Heart left ventricle (tissue), 16 donors: ENCODE results near the gene RLN3. TPM values are rescaled to one million over a fixed set of nuclear protein-coding genes. Genes with fewer than 3 reads are reported as not detected.
"Not testable (repeated sequence)": the region's sequence is repeated elsewhere in the genome, so short reads cannot be mapped to it uniquely, and the experiment has no call there.

Source experiments
- ATAC-seq, 4 donors: fragments of 200-7000 bp; cut with Tn5 transposase; one replicate each; pipeline ENCODE4 v1.9.1; 2020 to 2022; ENCODE audit warnings: moderate library complexity in 4 of 4, mild to moderate bottlenecking in 3 of 4, moderate number of reproducible peaks in 1 of 4
- DNase-seq, 5 donors: peaks; one replicate each; pipeline ENCODE4 v3.0.0-alpha.2; 2020
- H3K27ac ChIP-seq, 12 donors: fragments of 200-600 bp; sonication (generic) in 4 of 12; one replicate each; pipeline versions ENCODE4 v1.5.0 to v1.8.0; 2016 to 2022; ENCODE audit warnings: mild to moderate bottlenecking in 2 of 12
- H3K27me3 ChIP-seq, 9 donors: fragments of 200-600 bp; sonication (generic) in 2 of 9; one replicate each; pipeline versions ENCODE4 v1.5.1 to v1.8.0; 2016 to 2022; ENCODE audit warnings: mild to moderate bottlenecking in 3 of 9
- H3K36me3 ChIP-seq, 9 donors: fragments of 200-600 bp; sonication (generic) in 2 of 9; one replicate each; pipeline versions ENCODE4 v1.5.0 to v1.8.0; 2018 to 2022; ENCODE audit warnings: mild to moderate bottlenecking in 2 of 9
- H3K4me1 ChIP-seq, 12 donors: fragments of 200-600 bp; sonication (generic) in 4 of 12; one replicate each; pipeline versions ENCODE4 v1.5.0 to v1.8.0; 2016 to 2022; ENCODE audit warnings: mild to moderate bottlenecking in 3 of 12
- H3K4me3 ChIP-seq, 12 donors: fragments of 200-600 bp; sonication (generic) in 4 of 12; one replicate each; pipeline versions ENCODE4 v1.5.0 to v1.8.0; 2017 to 2022; ENCODE audit warnings: mild to moderate bottlenecking in 9 of 12, moderate library complexity in 4 of 12
- H3K9me3 ChIP-seq, 12 donors: fragments of 200-600 bp; sonication (generic) in 4 of 12; one replicate each; pipeline versions ENCODE4 v1.5.0 to v1.8.0; 2016 to 2022; ENCODE audit warnings: mild to moderate bottlenecking in 1 of 12
- POLR2A ChIP-seq, 2 donors: fragments of 450-650 bp; IDR thresholded peaks; one replicate each; pipeline ENCODE4 v1.6.1; 2017; ENCODE audit warnings: antibody characterized with exemption in 2 of 2, mild to moderate bottlenecking in 2 of 2, moderate library complexity in 2 of 2
- WGBS, 4 donors: extraction: QIAGEN DNeasy Blood & Tissue Kit in 2 of 4; methylation state at CpG; one replicate each; pipeline versions ENCODE4 v1.1.5 to v1.1.7; 2013 to 2018; 5-methylcytosine and 5-hydroxymethylcytosine counted together
- intact Hi-C, 10 donors: fragments of 100-400 bp; cut with DNase I; formaldehyde crosslinking; loops; one replicate each; pipeline versions ENCODE4 v1.11.1 to v1.14.2; 2022
- polyA plus RNA-seq, 2 donors: library from polyadenylated mRNA; stranded (reverse); fragments of 200-250 nt; gene quantifications; one replicate each; pipeline ENCODE4 v1.2.3, GENCODE V29; 2013
- total RNA-seq, 9 donors: library from RNA; depleted of rRNA in 2 of 9; stranded (reverse); fragments of >200 nt in 2 of 9; fragmentation: NEBNext Ultra II Directional in 3 of 9; extraction: Animal tissue kit (Norgen Biotek cat#: 25700) in 3 of 9; gene quantifications; one replicate each; pipeline versions ENCODE4 v1.1.0 to v1.2.4, GENCODE V29; 2016 to 2023
- TF ChIP-seq, protein P1 (sequence below), 12 donors: fragments of 200-600 bp; sonication (generic) in 4 of 12; IDR thresholded peaks; one replicate each; pipeline versions ENCODE4 v1.5.0 to v1.8.0; 2018 to 2022; ENCODE audit warnings: antibody characterized with exemption in 12 of 12, mild to moderate bottlenecking in 5 of 12
- donor health status: ischemic (EF 13 %, LVEDD 7.1; RV severe dilation, severe dysfunction).
- donor health status: healthy with polysubstance abuse.
- donor health status: DM: no; HTN: yes; CAD: no.
- donor health status: DM: no; HTN: no; CAD: no.
- donor health status: ischemic (EF 25% LVEDD 6.9; RV normal size, moderate dysfunction).
- donor health status: ischemic (EF 25% LVEDD 5.7; RV mildly dilated, moderate dysfunction).
- donor health status: healthy.
- donor health status: DM: yes; HTN: yes; CAD: no.
- donor health status: ischemic (EF 35%, LVEDD 5.7; RV mildly dilated, moderate dysfunction).
- donor health status: nonischemic (EF 11% LVEDD 7.7; RV severe dilation, severe dysfunction).
- donor health status: DM: yes; HTN: yes; CAD: no.
- donor health status: PGD.
- donor health status: ischemic (EF 29% LVEDD 5.4; RV normal size, mild dysfunction).
- donor health status: nonischemic (EF 23%, LVEDD 6.1; RV moderate dilation, normal function).

The RLN3 gene
- total and polyA plus RNA-seq, 11 donors, result not detected

DNA sequence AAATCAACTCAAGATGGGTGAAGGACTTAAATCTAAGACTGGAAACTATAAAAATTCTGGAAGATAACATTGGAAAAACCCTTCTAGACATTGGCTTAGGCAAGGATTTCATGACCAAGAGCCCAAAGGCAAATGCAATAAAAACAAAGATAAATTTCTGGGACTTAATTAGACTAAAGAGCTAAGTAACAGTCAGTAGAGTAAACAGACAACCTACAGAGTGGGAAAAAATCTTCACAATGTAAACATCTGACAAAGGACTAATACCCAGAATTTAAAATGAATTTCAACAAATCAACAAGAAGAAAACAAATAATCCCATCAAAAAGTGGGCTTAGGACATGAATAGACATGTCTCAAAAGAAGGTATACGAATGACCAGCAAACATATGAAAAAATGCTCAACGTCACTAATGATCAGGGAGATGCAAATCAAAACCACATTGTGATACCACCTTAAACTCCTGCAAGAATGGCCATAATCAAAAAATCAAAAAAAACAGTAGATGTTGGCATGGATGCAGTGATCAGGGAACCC, 15.5 kb upstream of the RLN3 start:
- WGBS, 4 donors, result 79 to 92% (median 86%) methylated on average over 2 of the region's 2 CpGs
- intact Hi-C loops, result no loop called here
- no peak overlapping the region for H3K27ac ChIP-seq
- TF ChIP-seq, protein P1, sequence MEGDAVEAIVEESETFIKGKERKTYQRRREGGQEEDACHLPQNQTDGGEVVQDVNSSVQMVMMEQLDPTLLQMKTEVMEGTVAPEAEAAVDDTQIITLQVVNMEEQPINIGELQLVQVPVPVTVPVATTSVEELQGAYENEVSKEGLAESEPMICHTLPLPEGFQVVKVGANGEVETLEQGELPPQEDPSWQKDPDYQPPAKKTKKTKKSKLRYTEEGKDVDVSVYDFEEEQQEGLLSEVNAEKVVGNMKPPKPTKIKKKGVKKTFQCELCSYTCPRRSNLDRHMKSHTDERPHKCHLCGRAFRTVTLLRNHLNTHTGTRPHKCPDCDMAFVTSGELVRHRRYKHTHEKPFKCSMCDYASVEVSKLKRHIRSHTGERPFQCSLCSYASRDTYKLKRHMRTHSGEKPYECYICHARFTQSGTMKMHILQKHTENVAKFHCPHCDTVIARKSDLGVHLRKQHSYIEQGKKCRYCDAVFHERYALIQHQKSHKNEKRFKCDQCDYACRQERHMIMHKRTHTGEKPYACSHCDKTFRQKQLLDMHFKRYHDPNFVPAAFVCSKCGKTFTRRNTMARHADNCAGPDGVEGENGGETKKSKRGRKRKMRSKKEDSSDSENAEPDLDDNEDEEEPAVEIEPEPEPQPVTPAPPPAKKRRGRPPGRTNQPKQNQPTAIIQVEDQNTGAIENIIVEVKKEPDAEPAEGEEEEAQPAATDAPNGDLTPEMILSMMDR (IDR thresholded peaks at IDR 0.05), result no peak
- TF ChIP-seq POLR2A (IDR thresholded peaks at IDR 0.05), result no peak
- ATAC-seq (no peak), DNase-seq (no peak)
- no peaks in the 10 kb centered on the region for H3K27me3 ChIP-seq
- no peaks in the 10 kb centered on the region for H3K9me3 ChIP-seq
- no peaks in the 10 kb centered on the region for H3K36me3 ChIP-seq
- H3K4me1 ChIP-seq, result peaks cover 0 to 9% (median 0%) of the 10 kb centered on the region in 12 donors
- no peak overlapping the region for H3K4me3 ChIP-seq

DNA sequence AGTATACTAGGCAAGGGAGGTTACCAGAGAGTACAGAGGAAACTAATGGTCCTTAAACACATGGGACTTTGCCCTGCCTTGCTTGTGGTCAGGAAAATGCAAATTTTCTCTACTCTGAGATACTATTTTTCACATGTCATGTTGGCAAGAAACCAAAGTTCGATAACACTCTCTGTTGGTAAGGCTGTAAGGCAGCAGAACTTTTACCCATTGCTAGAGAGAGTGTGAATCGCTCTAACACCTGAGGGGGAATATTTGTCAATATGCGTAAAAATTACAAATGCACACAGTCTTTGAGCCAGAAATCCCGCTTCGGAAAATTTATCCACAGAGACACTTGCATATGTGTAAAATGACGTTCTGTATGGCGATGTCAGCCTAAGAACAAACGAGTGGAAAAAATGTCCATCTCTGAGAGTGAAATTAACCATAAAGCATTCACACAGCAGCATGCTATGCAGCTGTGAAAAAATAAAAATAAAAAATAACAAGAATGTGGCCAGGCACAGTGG, 12.4 kb upstream of the RLN3 start:
- no peaks in the 10 kb centered on the region for H3K36me3 ChIP-seq
- H3K27ac ChIP-seq, result no peak overlapping the region
- peaks cover 0 to 19% (median 0%) of the 10 kb centered on the region in 12 donors for H3K4me1 ChIP-seq
- WGBS, 4 donors, result 79 to 84% (median 80%) methylated on average over 8 of the region's 8 CpGs
- no peak overlapping the region for H3K4me3 ChIP-seq
- DNase-seq (no peak), ATAC-seq (no peak)
- intact Hi-C loops, result no loop called here
- H3K9me3 ChIP-seq, result no peaks in the 10 kb centered on the region
- no peak for TF ChIP-seq POLR2A (IDR thresholded peaks at IDR 0.05)
- no peaks in the 10 kb centered on the region for H3K27me3 ChIP-seq

DNA sequence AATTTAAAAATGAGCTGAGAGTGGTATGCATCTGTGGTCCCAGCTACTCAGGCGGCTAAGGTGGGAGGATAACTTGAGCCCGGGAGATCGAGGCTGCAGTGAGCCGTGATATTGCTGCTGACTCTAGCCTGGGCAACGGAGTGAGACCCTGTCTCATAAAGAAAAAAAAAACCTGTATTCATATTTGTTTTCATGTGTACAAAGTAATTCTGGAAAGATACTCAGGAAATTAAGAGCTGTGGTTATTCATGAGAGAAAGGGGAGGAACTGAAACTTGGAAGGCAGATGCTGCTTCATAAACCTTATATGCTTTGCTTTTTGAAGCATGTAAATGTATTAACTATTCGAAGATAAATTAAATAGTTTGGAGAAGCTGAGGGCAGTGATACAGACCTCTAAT, 8.8 kb upstream of the RLN3 start:
- Histone ChIP-seq H3K4me1 (peaks cover 0 to 35% (median 2%) of the 10 kb centered on the region in 12 donors), H3K36me3 (no peaks in the 10 kb centered on the region), H3K27me3 (no peaks in the 10 kb centered on the region), H3K27ac (no peak overlapping the region), H3K9me3 (no peaks in the 10 kb centered on the region), H3K4me3 (no peak overlapping the region)
- 81 to 87% (median 83%) methylated on average over 6 of the region's 6 CpGs for WGBS, 4 donors
- ATAC-seq (no peak), DNase-seq (no peak)
- TF ChIP-seq, protein P1 (IDR thresholded peaks at IDR 0.05), result no peak
- TF ChIP-seq POLR2A (IDR thresholded peaks at IDR 0.05), result no peak
- intact Hi-C loops, result no loop called here

DNA sequence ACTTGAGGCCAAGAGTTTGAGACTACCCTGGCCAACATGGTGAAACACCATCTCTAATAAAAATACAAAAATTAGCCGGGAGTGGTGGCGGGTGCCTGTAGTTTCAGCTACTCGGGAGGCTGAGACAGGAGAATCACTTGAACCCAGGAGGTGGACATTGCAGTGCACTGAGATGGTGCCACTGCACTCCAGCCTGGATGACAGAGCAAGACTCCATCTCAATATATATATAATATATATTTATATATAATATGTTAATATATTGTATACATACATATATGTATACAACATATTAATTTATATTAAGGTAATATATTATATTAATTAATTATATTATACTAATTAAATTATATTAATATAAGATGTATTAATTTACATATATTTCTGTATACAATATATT, 8.2 kb upstream of the RLN3 start:
- ATAC-seq, H3K27me3 ChIP-seq, intact Hi-C loops, H3K36me3 ChIP-seq, DNase-seq, H3K9me3 ChIP-seq, H3K4me3 ChIP-seq, H3K27ac ChIP-seq: not testable (repeated sequence)
- H3K4me1 ChIP-seq, result peaks cover 0 to 40% (median 2%) of the 10 kb centered on the region in 12 donors
- WGBS, 4 donors, result 91 to 95% (median 93%) methylated on average over 3 of the region's 3 CpGs

DNA sequence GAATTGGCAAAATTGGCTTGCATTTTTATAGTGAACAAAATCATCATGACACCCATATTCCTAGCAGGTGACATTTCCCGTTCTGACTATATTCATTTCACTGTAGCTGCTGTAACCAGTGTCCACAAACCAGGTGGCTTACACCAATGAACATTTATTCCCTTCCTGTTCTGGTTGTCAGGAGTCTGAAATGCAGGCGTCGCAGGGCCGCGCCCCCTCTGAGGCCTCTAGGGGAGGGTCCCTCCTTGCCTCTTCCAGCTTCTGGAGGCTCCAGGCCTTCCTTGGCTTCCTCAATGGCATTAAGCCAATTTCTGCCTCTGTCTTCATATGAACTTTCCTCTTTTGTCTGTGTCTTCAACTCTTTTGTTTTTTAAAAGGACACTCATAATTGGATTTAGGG, 6.5 kb upstream of the RLN3 start:
- Histone ChIP-seq H3K27me3 (no peaks in the 10 kb centered on the region), H3K36me3 (no peaks in the 10 kb centered on the region), H3K4me3 (no peak overlapping the region), H3K9me3 (no peaks in the 10 kb centered on the region), H3K27ac (peak overlapping the region in 1 of 12 donors; percentile 33), H3K4me1 (peaks cover 0 to 35% (median 2%) of the 10 kb centered on the region in 12 donors)
- TF ChIP-seq, protein P1 (IDR thresholded peaks at IDR 0.05), result no peak
- no peak for TF ChIP-seq POLR2A (IDR thresholded peaks at IDR 0.05)
- intact Hi-C loops, result no loop called here
- DNase-seq (no peak), ATAC-seq (no peak)
- 42 to 46% (median 44%) methylated on average over 5 of the region's 5 CpGs for WGBS, 4 donors
